H1 (cell line): ENCODE results near the gene HPD. TPM values are rescaled to one million over a fixed set of nuclear protein-coding genes. Genes with fewer than 3 reads are reported as not detected.
A peak's percentile ranks its signal among the peaks of the same experiment; 100 is the strongest.

Source experiments
- CTCF ChIA-PET: fragments of 300-600 bp; sonication (Branson Sonifier 250); formaldehyde crosslinking; loops from one replicate; lab custom pipeline; 2021; ENCODE audit not compliant: partially characterized antibody; lab: Charles Lee
- POLR2A ChIA-PET: fragments of 300-600 bp; sonication (Branson Sonifier 250); formaldehyde crosslinking; loops from one replicate; lab custom pipeline; 2021; ENCODE audit warnings: inconsistent platforms; ENCODE audit not compliant: partially characterized antibody; lab: Charles Lee
- DNase-seq, 2 experiments: peaks; one replicate each; pipeline versions ENCODE4 v3.0.0 to v3.0.0-alpha.2; 2010 to 2022; ENCODE audit warnings: low spot score in 2 of 2, low read depth in 1 of 2, mixed read lengths in 1 of 2
- FAIRE-seq: peaks from 2 replicates; lab custom pipeline; 2011; peaks lifted over from hg19 to GRCh38; lab: Jason Lieb, UNC
- H2AFZ ChIP-seq: 2 replicates; pipeline ENCODE4 v1.8.1; 2012; ENCODE audit warnings: low read length, inconsistent platforms
- H2AK5ac ChIP-seq: 2 replicates; pipeline ENCODE4 v1.6.1; 2013; ENCODE audit warnings: low read depth, low read length
- H2BK120ac ChIP-seq: replicated peaks from 2 replicates; pipeline ENCODE3; 2013; ENCODE audit warnings: low read depth, low read length, inconsistent platforms
- H2BK12ac ChIP-seq: 2 replicates; pipeline ENCODE4 v1.6.1; 2013; ENCODE audit warnings: low read depth, low read length
- H2BK15ac ChIP-seq: 2 replicates; pipeline ENCODE4 v1.6.1; 2013; ENCODE audit warnings: low read length
- H2BK20ac ChIP-seq: 2 replicates; pipeline ENCODE4 v1.6.1; 2013; ENCODE audit warnings: low read length
- H2BK5ac ChIP-seq: 2 replicates; pipeline ENCODE4 v1.6.1; 2013; ENCODE audit warnings: low read depth, low read length
- H3K14ac ChIP-seq: 2 replicates; pipeline ENCODE4 v1.6.1; 2013; ENCODE audit warnings: inconsistent platforms; ENCODE audit not compliant: insufficient read length
- H3K18ac ChIP-seq: 2 replicates; pipeline ENCODE4 v1.6.1; 2013; ENCODE audit warnings: low read length; ENCODE audit errors: extremely low read depth
- H3K23ac ChIP-seq: 2 replicates; pipeline ENCODE4 v1.6.1; 2013; ENCODE audit warnings: inconsistent platforms; ENCODE audit not compliant: insufficient read length
- H3K23me2 ChIP-seq: 2 replicates; pipeline ENCODE4 v1.6.1; 2013; ENCODE audit warnings: low read depth, low read length
- H3K27ac ChIP-seq: 2 replicates; pipeline ENCODE4 v1.6.1; 2011; ENCODE audit warnings: low read depth, low read length, inconsistent platforms
- H3K27me3 ChIP-seq, 4 experiments: replicated peaks in 1 of 4; 1 replicate in 1 of 4; 2 replicates in 3 of 4; pipeline versions ENCODE4 v1.6.1 to v1.8.1; 2011 to 2013; ENCODE audit warnings: low read length in 3 of 4, mild to moderate bottlenecking in 3 of 4, inconsistent platforms in 2 of 4, mixed read lengths in 2 of 4, moderate library complexity in 1 of 4; ENCODE audit not compliant: control insufficient read depth in 3 of 4, insufficient read depth in 3 of 4; ENCODE audit errors: extremely low read depth in 1 of 4
- H3K36me3 ChIP-seq, 4 experiments: 2 replicates each; pipeline versions ENCODE4 v1.6.1 to v1.8.1; 2011 to 2013; ENCODE audit warnings: mild to moderate bottlenecking in 4 of 4, low read length in 3 of 4, moderate library complexity in 2 of 4, control low read depth in 1 of 4, inconsistent platforms in 1 of 4; ENCODE audit not compliant: insufficient read depth in 4 of 4, control insufficient read depth in 2 of 4
- H3K4ac ChIP-seq: replicated peaks from 2 replicates; pipeline ENCODE3; 2013; ENCODE audit warnings: low read length, low read depth, mixed read lengths, inconsistent platforms; ENCODE audit not compliant: insufficient read length
- H3K4me1 ChIP-seq, 4 experiments: replicated peaks in 1 of 4; 1 replicate in 1 of 4; 2 replicates in 3 of 4; pipeline versions ENCODE4 v1.6.1 to v1.8.1; 2011 to 2013; ENCODE audit warnings: low read length in 3 of 4, inconsistent platforms in 2 of 4, mixed read lengths in 1 of 4; ENCODE audit not compliant: insufficient read depth in 4 of 4, control insufficient read depth in 3 of 4
- H3K4me2 ChIP-seq, 2 experiments: 2 replicates each; pipeline versions ENCODE4 v1.6.1 to v1.8.1; 2011 to 2013; ENCODE audit warnings: low read depth in 2 of 2, low read length in 2 of 2, control low read depth in 1 of 2, inconsistent platforms in 1 of 2, mild to moderate bottlenecking in 1 of 2; ENCODE audit not compliant: insufficient read depth in 1 of 2
- H3K4me3 ChIP-seq, 4 experiments: fragments of 200-600, 300-600 bp in 1 of 4; sonication (generic), shearing (Covaris generic), sonication (Bioruptor Twin) in 1 of 4; 2 replicates each; pipeline versions ENCODE4 v1.5.1 to v1.8.1; 2011 to 2016; ENCODE audit warnings: low read length in 4 of 4, low read depth in 3 of 4, control low read depth in 2 of 4, inconsistent platforms in 2 of 4, mild to moderate bottlenecking in 2 of 4, mixed read lengths in 1 of 4, moderate library complexity in 1 of 4; ENCODE audit not compliant: insufficient read depth in 2 of 4; ENCODE audit errors: extremely low read depth in 1 of 4
- H3K56ac ChIP-seq: replicated peaks from 2 replicates; pipeline ENCODE3; 2013; ENCODE audit warnings: low read depth, mild to moderate bottlenecking, mixed read lengths, low read length, inconsistent platforms; ENCODE audit not compliant: insufficient read length
- H3K79me1 ChIP-seq: 2 replicates; pipeline ENCODE4 v1.6.1; 2013; ENCODE audit warnings: low read depth, low read length, control low read depth
- H3K79me2 ChIP-seq, 2 experiments: 2 replicates each; pipeline versions ENCODE4 v1.6.1 to v1.8.1; 2012 to 2013; ENCODE audit warnings: low read length in 2 of 2, mild to moderate bottlenecking in 2 of 2, inconsistent platforms in 1 of 2; ENCODE audit not compliant: insufficient read depth in 2 of 2, control insufficient read depth in 1 of 2
- H3K9ac ChIP-seq, 4 experiments: replicated peaks in 1 of 4; 1 replicate in 1 of 4; 2 replicates in 3 of 4; pipeline versions ENCODE4 v1.6.1 to v1.8.1; 2011 to 2013; ENCODE audit warnings: low read depth in 3 of 4, low read length in 3 of 4, control low read depth in 2 of 4, mild to moderate bottlenecking in 2 of 4, moderate library complexity in 2 of 4, inconsistent platforms in 1 of 4; ENCODE audit errors: extremely low read depth in 1 of 4
- H3K9me3 ChIP-seq, 2 experiments: 2 replicates each; pipeline versions ENCODE4 v1.6.1 to v1.8.1; 2012 to 2013; ENCODE audit warnings: mild to moderate bottlenecking in 2 of 2, moderate library complexity in 2 of 2, control low read depth in 1 of 2, inconsistent platforms in 1 of 2, low read depth in 1 of 2, low read length in 1 of 2, mixed read lengths in 1 of 2; ENCODE audit not compliant: insufficient read depth in 2 of 2
- H4K20me1 ChIP-seq, 2 experiments: replicated peaks in 1 of 2; 2 replicates each; pipeline versions ENCODE3 to v1.8.1; 2011 to 2013; ENCODE audit warnings: inconsistent platforms in 2 of 2, low read length in 2 of 2, mild to moderate bottlenecking in 1 of 2; ENCODE audit not compliant: insufficient read depth in 2 of 2, control insufficient read depth in 1 of 2
- H4K5ac ChIP-seq: 2 replicates; pipeline ENCODE4 v1.6.1; 2013; ENCODE audit warnings: low read length, low read depth, mixed read lengths, inconsistent platforms; ENCODE audit not compliant: insufficient read length
- H4K8ac ChIP-seq: 2 replicates; pipeline ENCODE4 v1.8.0; 2013; ENCODE audit warnings: mild to moderate bottlenecking, moderate library complexity, low read length, inconsistent platforms; ENCODE audit not compliant: insufficient read depth; ENCODE audit errors: extremely low read depth
- H4K91ac ChIP-seq: replicated peaks from 2 replicates; pipeline ENCODE3; 2013; ENCODE audit warnings: low read length, mixed read lengths, inconsistent platforms; ENCODE audit not compliant: insufficient read length
- BACH1 ChIP-seq: IDR thresholded peaks from 2 replicates; pipeline ENCODE4 v1.6.1; 2012; ENCODE audit warnings: low read length, improper control_type of control experiment
- BCL11A ChIP-seq, 2 experiments: IDR thresholded peaks; one replicate each; pipeline ENCODE4 v1.6.1; 2011; ENCODE audit warnings: low read depth in 2 of 2, low read length in 2 of 2, mild to moderate bottlenecking in 2 of 2
- CBX5 ChIP-seq: fragments of 300-800, 300-1000 bp; sonication (generic); IDR thresholded peaks from 2 replicates; pipeline ENCODE4 v1.7.1; 2016; ENCODE audit warnings: antibody characterized with exemption, low read length, low read depth
- CTCF ChIP-seq, 3 experiments: IDR thresholded peaks; 1 replicate in 2 of 3; 2 replicates in 1 of 3; pipeline versions ENCODE4 v1.5.1 to v1.6.1; 2011; ENCODE audit warnings: low read length in 3 of 3, mild to moderate bottlenecking in 3 of 3, inconsistent platforms in 2 of 3, low read depth in 1 of 3, moderate library complexity in 1 of 3; ENCODE audit not compliant: insufficient read depth in 1 of 3; ENCODE audit errors: control extremely low read depth in 1 of 3
- KDM5A ChIP-seq: fragments of 200-600 bp; IDR thresholded peaks from 2 replicates; pipeline ENCODE4 v1.7.1; 2012; ENCODE audit warnings: mild to moderate bottlenecking, low read length, inconsistent platforms, mixed read lengths
- MAFK ChIP-seq: IDR thresholded peaks from 2 replicates; pipeline ENCODE4 v1.6.1; 2012; ENCODE audit warnings: low read depth, mild to moderate bottlenecking, improper control_type of control experiment, low read length
- SIRT6 ChIP-seq: IDR thresholded peaks from one replicate; pipeline ENCODE4 v1.7.1; 2012; ENCODE audit warnings: low read length, inconsistent platforms
- WGBS, 2 experiments: shearing (Covaris generic) in 1 of 2; methylation state at CpG; one replicate each; pipeline versions ENCODE4 v1.1.6 to v1.1.7; 2013 to 2015; ENCODE audit warnings: low lambda C conversion rate in 2 of 2, mixed read lengths in 2 of 2, inconsistent platforms in 1 of 2, low coverage in 1 of 2, missing lambda C conversion rate in 1 of 2; ENCODE audit not compliant: insufficient replicate concordance in 2 of 2, insufficient coverage in 1 of 2, insufficient read length in 1 of 2; ENCODE audit errors: extremely low coverage in 1 of 2, missing lambda C conversion rate in 1 of 2; 5-methylcytosine and 5-hydroxymethylcytosine counted together
- polyA plus RNA-seq, 7 experiments: library from polyadenylated mRNA; depleted of rRNA in 3 of 7; stranded (reverse) in 5 of 7; unstranded in 2 of 7; fragments of >200 nt in 5 of 7; fragments of 200-250 nt in 2 of 7; gene quantifications; 1 replicate in 5 of 7; 2 replicates in 1 of 7; 4 replicates in 1 of 7; pipeline versions ENCODE4 v1.2.1 to v1.2.3, GENCODE V29; 2011 to 2013; ENCODE audit warnings: missing spikeins in 2 of 7, mixed read lengths in 2 of 7
- total RNA-seq: library from RNA; stranded (reverse); fragmentation: NEBNext Ultra II Directional; extraction: Animal tissue kit (Norgen Biotek cat#: 25700); gene quantifications from 2 replicates; pipeline ENCODE4 v1.2.1, GENCODE V29; 2021

Gene HPD
- total and polyA plus RNA-seq, 2 of the 8 experiments (the other 6 are each of a cell fraction or from before 2014, with no cell fraction given), result 0.48 to 0.56 TPM

DNA sequence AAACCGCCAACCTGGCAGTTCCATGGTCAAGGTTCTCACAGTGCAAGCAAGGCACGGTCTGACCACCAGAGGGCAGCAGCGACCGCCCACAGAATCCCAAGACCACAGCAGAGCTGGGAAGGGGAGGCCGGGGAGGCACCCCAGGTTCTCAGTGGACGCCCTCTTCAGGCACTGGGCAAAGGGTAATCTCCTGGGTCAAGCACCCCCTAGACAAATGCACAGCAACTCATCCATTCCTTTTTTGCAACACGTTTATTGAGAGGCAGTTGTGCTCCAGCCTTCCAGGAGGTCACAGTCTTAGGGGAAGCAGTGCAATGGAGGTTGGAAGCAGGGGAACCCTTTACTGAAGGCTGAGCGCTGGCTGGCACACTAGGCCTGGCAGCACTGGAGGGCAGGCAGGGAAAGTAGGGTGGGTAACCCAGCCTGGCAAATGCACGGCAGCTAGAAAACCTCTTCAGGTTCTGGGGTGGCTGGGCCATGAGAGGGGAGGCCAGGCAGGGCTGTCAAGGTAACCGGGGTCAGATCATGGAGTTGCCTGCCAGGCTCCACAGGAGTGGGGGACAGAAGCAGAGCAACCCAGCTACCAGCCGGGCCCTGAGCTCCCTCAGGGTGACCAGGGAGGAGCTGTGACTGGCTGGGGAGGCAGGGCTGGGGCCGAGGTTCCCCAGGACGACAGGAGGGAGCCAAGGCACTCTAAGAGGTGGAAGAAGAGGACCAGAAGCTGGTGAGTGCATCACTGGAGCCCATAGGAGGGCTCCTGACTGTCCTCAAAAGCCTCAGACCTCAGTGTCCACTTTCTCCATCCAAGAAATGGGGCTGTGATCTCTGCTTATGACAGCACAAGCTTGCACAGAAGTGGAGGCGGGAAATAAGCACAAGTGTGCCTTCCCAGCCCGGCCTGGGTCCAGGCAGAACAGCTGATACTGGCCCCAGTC lies 63.4 kb downstream of the HPD start:
- H3K79me2 ChIP-seq, result peaks cover 0 to 21% of the 10 kb centered on the region in 2 experiments; a peak in 1 of 4 replicates
- H2BK5ac ChIP-seq, result peak overlapping the region; percentile 60; the same call in 1 of the 2 replicates
- H2BK15ac ChIP-seq, result no peak overlapping the region
- H3K9me3 ChIP-seq, result no peaks in the 10 kb centered on the region
- peaks cover 16 to 18% of the 10 kb centered on the region in 2 experiments for H4K20me1 ChIP-seq
- H2AFZ ChIP-seq, result no peak overlapping the region
- H2BK12ac ChIP-seq, result no peak overlapping the region; the same call in 1 of the 2 replicates
- H3K27ac ChIP-seq, result no peak overlapping the region
- no peak overlapping the region for H4K91ac ChIP-seq
- CTCF ChIA-PET, result interaction anchor here (0.7 to 18.2 kb wide), 37 partner anchors 13 to 399 kb away, joined by 3 to 363 read pairs (median 4); partner anchors contain the start of genes HPD, PSMD9, SETD1B and TMEM120B
- H3K56ac ChIP-seq, result no peak overlapping the region
- 0 out of 2 replicates have a peak overlapping the region, but pooled peaks have one; percentile 48 for H2BK20ac ChIP-seq
- 0 out of 2 replicates have a peak, but pooled peaks cover 10% of the 10 kb centered on the region for H3K79me1 ChIP-seq
- H3K23me2 ChIP-seq, result peaks cover 11% of the 10 kb centered on the region; the same call in 1 of the 2 replicates
- no peak overlapping the region for H3K9ac ChIP-seq
- no peak overlapping the region for H3K23ac ChIP-seq
- H4K5ac ChIP-seq, result no peak overlapping the region
- H3K18ac ChIP-seq, result 0 out of 2 replicates have a peak overlapping the region, but pooled peaks have one; percentile 60
- no peak overlapping the region for H2BK120ac ChIP-seq
- peak overlapping the region in 2 of 4 experiments; percentile 26 to 91; a peak in 3 of 8 replicates for H3K4me3 ChIP-seq
- H3K4me2 ChIP-seq, result peak overlapping the region in 1 of 2 experiments; percentile 82; a peak in 2 of 4 replicates
- no peak overlapping the region for H3K14ac ChIP-seq
- peaks cover 11 to 43% (median 23%) of the 10 kb centered on the region in 4 experiments for H3K4me1 ChIP-seq
- H3K4ac ChIP-seq, result no peak overlapping the region
- peaks cover 0 to 16% (median 3%) of the 10 kb centered on the region in 4 experiments; a peak in 4 of 8 replicates for H3K36me3 ChIP-seq
- no peak overlapping the region for H4K8ac ChIP-seq
- WGBS, 2 experiments, result 52% methylated on average over 15 of the region's 15 CpGs; no CpG with 5 or more reads in 1 of the 2 experiments
- POLR2A ChIA-PET, result interaction anchor here (0.7 to 34.9 kb wide), 17 partner anchors 5 to 394 kb away, joined by 3 to 958 read pairs (median 5); partner anchors contain the start of genes PSMD9, RHOF and SETD1B
- peaks cover 0 to 5% (median 1%) of the 10 kb centered on the region in 4 experiments; a peak in 2 of 7 replicates for H3K27me3 ChIP-seq
- peak; percentile 82 to 97 for DNase-seq
- FAIRE-seq, result no peak
- H2AK5ac ChIP-seq, result peak overlapping the region; percentile 45; the same call in 1 of the 2 replicates
- TF ChIP-seq BACH1 (0 out of 2 replicates have a peak, but pooled peaks have one; percentile 30), BCL11A (IDR thresholded peaks at IDR 0.05; ENCODE audit: low read depth in 2 of 2, low read length in 2 of 2) (no peak), MAFK (peak; percentile 54; the same call in 1 of the 2 replicates), SIRT6 (peak; percentile 58), CBX5 (no peak), CTCF (IDR thresholded peaks at IDR 0.05; ENCODE audit: control extremely low read depth in 1 of 3, insufficient read depth in 1 of 3, low read depth in 1 of 3, low read length in 3 of 3) (peak in 2 of 3 experiments; percentile 97 to 98; a peak in 3 of 4 replicates), KDM5A (no peak)
